ENCODE data around the gene RNF151. TPM values are rescaled to one million over a fixed set of nuclear protein-coding genes. Genes with fewer than 3 reads are reported as not detected.
A peak's percentile ranks its signal among the peaks of the same experiment; 100 is the strongest.

RNF151 gene
- total RNA-seq, 1 experiment from 2014 or later: not detected

GRCh38 chr16:1991588-1991947 lies 24.9 kb downstream of the RNF151 start:
- no peak for DNase-seq (ENCODE audit: low spot score)

DNA sequence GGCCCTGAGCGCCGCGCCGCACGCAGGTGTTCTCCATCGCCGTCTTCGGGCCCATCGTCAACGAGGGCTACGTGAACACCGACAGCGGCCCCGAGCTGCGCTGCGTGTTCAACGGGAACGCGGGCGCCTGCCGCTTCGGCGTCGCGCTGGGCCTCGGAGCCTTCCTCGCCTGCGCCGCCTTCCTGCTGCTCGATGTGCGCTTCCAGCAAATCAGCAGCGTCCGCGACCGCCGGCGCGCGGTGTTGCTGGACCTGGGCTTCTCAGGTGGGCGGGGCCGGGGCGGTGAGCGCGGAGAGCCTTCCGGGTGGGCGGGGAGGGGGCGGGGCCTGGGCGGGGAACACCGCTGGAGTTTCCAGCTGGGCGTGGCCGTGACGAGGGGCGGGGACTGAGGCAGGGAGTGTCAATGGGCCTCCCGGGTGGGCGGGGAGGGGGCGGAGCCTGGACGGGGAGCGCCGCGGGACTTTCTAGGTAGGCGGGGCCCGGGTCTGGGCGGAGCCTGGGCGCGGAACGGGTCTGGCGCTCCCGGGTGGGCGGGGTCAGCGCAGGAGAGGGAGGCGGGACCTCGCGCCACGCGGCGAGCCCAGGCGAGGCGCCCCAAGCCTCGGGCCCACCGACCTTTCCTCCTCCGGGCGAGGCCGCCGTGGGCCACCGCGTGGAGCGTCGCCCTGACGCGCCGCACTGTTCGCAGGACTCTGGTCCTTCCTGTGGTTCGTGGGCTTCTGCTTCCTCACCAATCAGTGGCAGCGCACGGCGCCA lies 25.5 kb downstream of the RNF151 start:
- DNase-seq (ENCODE audit: low spot score): no peak

GRCh38 chr16:1992704-1993317 lies 26.2 kb downstream of the RNF151 start:
- no peak for DNase-seq (ENCODE audit: low spot score)

- no peak for DNase-seq (ENCODE audit: low spot score)
These were observed 27.1 kb downstream of the RNF151 start for GRCh38 chr16:1993731-1994131.

GRCh38 chr16:1997494-1998359 lies 31.1 kb downstream of the RNF151 start:
- DNase-seq (ENCODE audit: low spot score): peak; percentile 64

GRCh38 chr16:1998360-1998835 lies 31.7 kb downstream of the RNF151 start:
- DNase-seq (ENCODE audit: low spot score): no peak

DNA sequence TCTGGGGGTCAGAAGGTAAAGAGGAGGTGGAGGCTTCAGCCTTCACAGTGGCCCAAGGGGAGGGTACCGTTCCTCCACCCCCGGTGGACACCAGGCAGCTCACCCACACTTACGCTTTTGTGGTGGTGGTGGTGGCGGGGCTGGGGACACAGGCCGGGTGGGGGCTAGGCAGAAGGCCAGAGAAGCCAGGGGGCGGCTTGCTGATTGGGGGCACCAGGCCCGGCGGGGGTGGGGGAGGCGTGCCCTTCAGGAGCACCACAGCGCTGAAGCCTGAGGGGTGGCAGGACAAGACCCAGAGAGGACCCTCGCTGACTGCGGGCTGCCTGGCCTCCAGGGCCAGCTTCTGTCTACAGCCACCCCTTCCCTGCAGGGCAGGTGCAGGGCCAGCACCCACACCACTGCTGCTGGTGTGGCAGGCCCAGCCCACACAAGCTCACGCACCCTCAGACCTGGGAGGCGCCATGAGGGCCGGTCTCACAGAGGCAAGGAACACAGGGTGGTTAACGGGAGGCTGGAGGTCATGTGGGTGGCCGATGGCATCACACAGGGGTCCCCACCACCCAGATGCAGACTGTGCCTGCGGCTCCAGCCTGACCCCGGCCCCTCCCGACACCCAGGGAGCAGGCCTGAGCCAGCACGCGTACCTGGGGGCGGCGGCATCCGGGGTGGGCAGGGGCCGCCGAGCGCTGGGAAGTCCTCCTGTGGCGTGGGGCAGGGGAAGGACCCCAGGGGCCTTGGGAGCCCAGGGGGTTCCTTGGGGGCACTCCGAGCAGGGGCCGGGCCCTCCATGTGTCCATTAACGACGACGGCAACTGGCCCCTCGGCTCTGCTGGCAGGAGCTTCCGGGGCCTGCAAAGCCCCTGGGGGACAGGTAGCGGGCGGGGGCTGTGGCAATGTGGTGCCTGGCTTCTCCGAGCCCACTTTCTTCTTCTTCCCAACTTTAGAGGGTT lies 32.5 kb downstream of the RNF151 start:
- DNase-seq (ENCODE audit: low spot score): no peak

- DNase-seq (ENCODE audit: low spot score): no peak
These were observed 33.3 kb downstream of the RNF151 start for GRCh38 chr16:1999866-2000514.

DNA sequence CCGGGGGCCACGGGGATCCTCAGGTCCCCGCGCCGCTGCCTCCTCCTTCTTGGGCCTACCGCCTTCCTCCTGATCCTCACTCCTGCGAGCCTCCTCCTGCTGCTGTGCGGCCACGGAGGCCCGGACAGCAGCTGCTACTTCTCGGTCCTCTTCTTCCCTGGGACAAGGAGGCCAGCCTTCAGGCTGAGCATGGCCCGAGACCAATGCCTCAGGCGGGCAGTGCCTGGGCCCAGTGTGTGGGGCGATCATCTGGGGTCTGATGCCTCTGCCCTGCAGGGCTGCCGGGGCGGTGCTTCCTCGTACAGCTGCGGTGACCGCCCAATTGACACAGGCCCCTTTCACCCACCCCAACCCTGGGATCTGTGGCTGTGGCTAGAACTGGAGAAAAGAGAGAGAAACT lies 34.4 kb downstream of the RNF151 start:
- no peak for DNase-seq (ENCODE audit: low spot score)

DNA sequence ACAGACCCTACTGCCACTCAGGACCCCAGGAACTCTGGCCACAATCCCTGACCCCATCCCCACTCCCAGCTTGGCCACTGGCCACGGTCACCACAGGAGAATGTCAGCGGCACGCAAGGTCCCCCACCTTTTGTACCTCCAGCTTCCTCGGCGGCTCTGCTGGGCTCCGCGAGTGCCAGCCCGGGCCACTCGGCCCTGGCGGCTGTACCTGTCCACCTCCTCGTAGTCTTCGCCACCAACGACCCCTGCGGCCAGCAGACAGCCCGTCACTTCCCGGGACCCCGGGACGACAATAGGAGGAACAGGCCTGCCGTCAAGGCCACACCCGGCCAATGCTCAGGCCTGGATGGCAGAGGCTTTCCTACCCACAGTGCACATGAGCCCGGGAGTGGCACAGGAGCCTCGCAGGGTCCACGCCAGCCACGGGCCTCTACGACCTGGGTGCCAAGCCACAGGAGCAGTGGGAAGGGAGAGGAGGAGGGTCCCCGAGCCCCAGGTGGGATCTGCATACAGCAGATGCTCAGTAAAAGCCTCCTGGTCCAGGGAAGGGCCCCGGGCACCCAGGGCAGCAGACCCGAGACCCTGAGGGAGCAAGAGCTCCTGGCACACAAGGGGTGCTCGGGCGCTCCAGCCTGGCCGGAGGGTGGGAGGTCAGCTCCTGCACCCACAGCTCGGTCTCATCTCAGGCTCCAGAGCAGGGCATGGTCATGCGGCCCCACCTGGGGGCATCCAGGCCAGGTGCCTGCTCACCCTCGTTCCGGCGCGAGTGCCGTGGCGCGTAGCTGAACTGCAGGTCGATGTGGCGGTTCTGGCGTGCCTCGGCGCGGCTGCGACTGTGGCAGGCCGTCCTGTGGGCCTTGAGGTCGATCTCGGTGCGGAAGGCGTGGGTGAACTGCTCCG lies 35.0 kb downstream of the RNF151 start:
- no peak for DNase-seq (ENCODE audit: low spot score)

DNA sequence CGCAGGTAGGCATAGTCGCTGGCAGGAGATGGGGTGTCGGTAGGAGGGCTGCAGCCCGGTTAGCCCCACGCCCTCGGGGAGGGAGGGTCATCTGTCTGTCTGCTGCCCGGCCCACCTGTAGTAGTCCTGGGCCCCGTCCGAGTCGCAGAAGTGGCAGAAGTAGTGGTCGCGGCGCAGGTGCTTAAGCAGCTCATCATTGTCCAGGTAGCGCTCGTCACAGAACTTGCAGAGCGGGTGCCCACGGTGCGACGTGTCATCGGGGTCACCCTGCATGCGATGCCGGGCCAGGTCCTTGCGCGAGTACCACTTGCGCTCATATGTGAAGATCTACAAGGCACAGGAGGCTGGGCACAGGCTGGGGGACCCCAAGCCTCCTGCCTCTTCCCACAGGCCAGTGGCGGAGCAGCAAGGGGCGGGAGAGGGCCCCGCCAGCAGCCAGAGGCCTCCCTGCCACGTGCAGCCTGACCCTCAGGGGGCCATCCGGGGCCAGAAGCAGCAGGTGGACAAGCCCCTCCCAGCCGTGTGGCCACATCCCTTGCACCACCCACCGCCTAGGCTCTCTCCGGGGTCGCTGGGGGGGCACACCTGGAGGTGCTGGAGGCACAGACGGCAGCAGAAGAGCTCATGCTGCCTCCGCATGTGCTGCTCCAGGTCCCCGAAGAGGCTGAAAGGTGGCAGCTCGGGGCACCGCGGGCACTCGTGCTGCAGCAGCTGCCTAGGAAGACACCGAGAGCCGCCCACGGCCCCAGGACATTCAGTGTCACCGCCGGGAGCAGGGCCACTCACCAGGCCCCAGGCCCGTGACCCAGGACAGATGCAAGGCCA lies 36.0 kb downstream of the RNF151 start:
- no peak for DNase-seq (ENCODE audit: low spot score)

DNA sequence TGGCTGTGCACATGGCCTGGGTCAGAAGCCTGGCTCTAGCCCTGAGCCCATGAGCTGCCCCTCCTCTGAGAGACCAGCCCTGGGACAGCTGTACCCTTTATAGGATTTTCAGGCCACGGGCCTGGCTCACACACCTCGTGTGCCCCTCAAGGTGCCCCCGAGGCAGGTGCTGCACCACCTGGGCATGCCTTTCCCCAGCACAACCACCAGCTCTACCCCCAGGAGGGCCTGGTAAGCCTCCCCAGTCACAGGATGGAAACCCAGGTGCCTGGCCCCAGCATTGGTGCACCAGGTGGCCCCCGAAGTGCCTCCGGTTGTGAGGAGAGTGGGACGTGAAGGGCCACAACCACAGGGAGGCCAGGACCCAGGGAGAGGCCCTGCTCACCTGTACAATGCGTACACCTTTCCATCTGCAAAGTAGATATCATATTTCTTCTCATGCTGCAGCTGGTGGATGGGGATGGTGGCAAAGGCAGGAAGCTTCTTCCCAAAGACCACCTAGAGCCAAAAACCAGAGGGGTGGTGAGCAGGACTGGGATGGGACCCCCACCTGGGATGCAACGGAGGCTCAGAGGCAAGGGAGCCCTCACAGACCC lies 36.7 kb downstream of the RNF151 start:
- DNase-seq (ENCODE audit: low spot score): no peak

DNA sequence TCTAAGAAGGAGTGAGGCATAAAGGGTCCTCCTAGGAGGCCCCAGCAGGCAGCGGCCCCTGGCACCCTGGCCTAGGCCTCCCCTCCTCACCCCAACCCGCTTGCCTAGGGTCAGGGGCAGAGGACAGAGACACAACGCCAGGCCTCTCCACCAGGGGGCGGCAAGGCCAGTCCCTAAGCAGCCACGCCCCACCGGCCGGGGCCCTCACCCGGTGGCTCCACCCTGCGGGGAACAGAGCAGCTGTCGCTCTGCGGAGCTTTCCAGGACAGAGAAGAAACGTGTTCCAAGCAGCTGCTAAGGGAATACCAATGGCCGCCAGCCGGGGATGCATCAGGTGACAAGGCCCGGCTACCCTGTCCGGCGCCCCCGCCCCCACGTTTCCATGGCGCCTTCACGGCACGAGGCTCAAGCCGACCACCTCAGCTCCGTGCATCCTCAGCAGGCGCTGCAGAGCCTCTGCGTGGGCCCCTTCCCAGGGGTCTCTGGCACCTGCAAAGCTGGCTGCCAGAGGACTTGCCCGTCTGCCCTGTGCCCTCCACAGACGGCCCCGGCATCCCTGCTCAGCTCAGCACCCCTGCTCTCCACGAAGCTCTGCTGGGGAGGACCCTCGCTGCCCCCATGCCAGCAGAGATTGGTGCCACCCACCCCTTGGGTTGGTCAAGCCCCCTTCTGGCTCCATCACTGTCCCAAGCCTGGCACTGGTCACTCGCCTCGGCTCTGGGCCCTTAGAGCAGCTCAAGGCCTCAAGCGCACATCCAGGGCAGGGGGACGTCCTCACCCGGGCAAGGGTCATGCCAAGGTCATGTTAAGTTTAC lies 37.4 kb downstream of the RNF151 start:
- DNase-seq (ENCODE audit: low spot score): peak; percentile 91

- DNase-seq (ENCODE audit: low spot score): no peak
These were observed 38.3 kb downstream of the RNF151 start for GRCh38 chr16:2004795-2005517.

GRCh38 chr16:2005646-2006045 lies 39.0 kb downstream of the RNF151 start:
- DNase-seq (ENCODE audit: low spot score): no peak

DNA sequence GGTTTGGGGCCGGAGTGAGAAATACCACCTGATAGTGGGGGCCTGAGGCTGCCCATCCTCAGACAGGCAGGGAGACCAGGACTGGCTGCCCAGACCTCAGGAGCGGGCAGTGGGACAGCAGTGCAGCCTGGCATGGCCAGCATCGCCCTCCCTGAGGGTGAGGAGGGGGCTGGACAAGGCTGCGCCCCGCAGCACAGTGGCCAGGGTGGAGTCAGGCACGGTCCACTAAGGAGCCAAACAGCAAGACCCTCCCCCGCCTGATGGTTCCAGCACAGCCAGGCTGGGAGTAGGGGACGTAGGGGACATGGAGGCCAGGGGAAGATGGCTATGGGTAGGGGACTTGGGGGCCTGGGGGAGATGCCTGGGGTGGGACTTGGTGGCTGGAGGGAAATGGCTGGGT lies 39.7 kb downstream of the RNF151 start:
- DNase-seq (ENCODE audit: low spot score): no peak
